H1 (cell line): Measurements from ENCODE around the gene SLC13A3. TPM values are rescaled to one million over a fixed set of nuclear protein-coding genes. Genes with fewer than 3 reads are reported as not detected.
A peak's percentile ranks its signal among the peaks of the same experiment; 100 is the strongest.

Experiments
- CTCF ChIA-PET: fragments of 300-600 bp; sonication (Branson Sonifier 250); formaldehyde crosslinking; loops from one replicate; lab custom pipeline; 2021; ENCODE audit not compliant: partially characterized antibody; lab: Charles Lee
- POLR2A ChIA-PET: fragments of 300-600 bp; sonication (Branson Sonifier 250); formaldehyde crosslinking; loops from one replicate; lab custom pipeline; 2021; ENCODE audit warnings: inconsistent platforms; ENCODE audit not compliant: partially characterized antibody; lab: Charles Lee
- DNase-seq, 2 experiments: peaks; one replicate each; pipeline versions ENCODE4 v3.0.0 to v3.0.0-alpha.2; 2010 to 2022; ENCODE audit warnings: low spot score in 2 of 2, low read depth in 1 of 2, mixed read lengths in 1 of 2
- FAIRE-seq: peaks from 2 replicates; lab custom pipeline; 2011; peaks lifted over from hg19 to GRCh38; lab: Jason Lieb, UNC
- H2AFZ ChIP-seq: 2 replicates; pipeline ENCODE4 v1.8.1; 2012; ENCODE audit warnings: low read length, inconsistent platforms
- H2AK5ac ChIP-seq: 2 replicates; pipeline ENCODE4 v1.6.1; 2013; ENCODE audit warnings: low read depth, low read length
- H2BK120ac ChIP-seq: replicated peaks from 2 replicates; pipeline ENCODE3; 2013; ENCODE audit warnings: low read depth, low read length, inconsistent platforms
- H2BK12ac ChIP-seq: 2 replicates; pipeline ENCODE4 v1.6.1; 2013; ENCODE audit warnings: low read depth, low read length
- H2BK15ac ChIP-seq: 2 replicates; pipeline ENCODE4 v1.6.1; 2013; ENCODE audit warnings: low read length
- H2BK20ac ChIP-seq: 2 replicates; pipeline ENCODE4 v1.6.1; 2013; ENCODE audit warnings: low read length
- H2BK5ac ChIP-seq: 2 replicates; pipeline ENCODE4 v1.6.1; 2013; ENCODE audit warnings: low read depth, low read length
- H3K14ac ChIP-seq: 2 replicates; pipeline ENCODE4 v1.6.1; 2013; ENCODE audit warnings: inconsistent platforms; ENCODE audit not compliant: insufficient read length
- H3K18ac ChIP-seq: 2 replicates; pipeline ENCODE4 v1.6.1; 2013; ENCODE audit warnings: low read length; ENCODE audit errors: extremely low read depth
- H3K23ac ChIP-seq: 2 replicates; pipeline ENCODE4 v1.6.1; 2013; ENCODE audit warnings: inconsistent platforms; ENCODE audit not compliant: insufficient read length
- H3K23me2 ChIP-seq: 2 replicates; pipeline ENCODE4 v1.6.1; 2013; ENCODE audit warnings: low read depth, low read length
- H3K27ac ChIP-seq: 2 replicates; pipeline ENCODE4 v1.6.1; 2011; ENCODE audit warnings: low read depth, low read length, inconsistent platforms
- H3K27me3 ChIP-seq, 4 experiments: replicated peaks in 1 of 4; 1 replicate in 1 of 4; 2 replicates in 3 of 4; pipeline versions ENCODE4 v1.6.1 to v1.8.1; 2011 to 2013; ENCODE audit warnings: low read length in 3 of 4, mild to moderate bottlenecking in 3 of 4, inconsistent platforms in 2 of 4, mixed read lengths in 2 of 4, moderate library complexity in 1 of 4; ENCODE audit not compliant: control insufficient read depth in 3 of 4, insufficient read depth in 3 of 4; ENCODE audit errors: extremely low read depth in 1 of 4
- H3K36me3 ChIP-seq, 4 experiments: 2 replicates each; pipeline versions ENCODE4 v1.6.1 to v1.8.1; 2011 to 2013; ENCODE audit warnings: mild to moderate bottlenecking in 4 of 4, low read length in 3 of 4, moderate library complexity in 2 of 4, control low read depth in 1 of 4, inconsistent platforms in 1 of 4; ENCODE audit not compliant: insufficient read depth in 4 of 4, control insufficient read depth in 2 of 4
- H3K4ac ChIP-seq: replicated peaks from 2 replicates; pipeline ENCODE3; 2013; ENCODE audit warnings: low read length, low read depth, mixed read lengths, inconsistent platforms; ENCODE audit not compliant: insufficient read length
- H3K4me1 ChIP-seq, 4 experiments: replicated peaks in 1 of 4; 1 replicate in 1 of 4; 2 replicates in 3 of 4; pipeline versions ENCODE4 v1.6.1 to v1.8.1; 2011 to 2013; ENCODE audit warnings: low read length in 3 of 4, inconsistent platforms in 2 of 4, mixed read lengths in 1 of 4; ENCODE audit not compliant: insufficient read depth in 4 of 4, control insufficient read depth in 3 of 4
- H3K4me2 ChIP-seq, 2 experiments: 2 replicates each; pipeline versions ENCODE4 v1.6.1 to v1.8.1; 2011 to 2013; ENCODE audit warnings: low read depth in 2 of 2, low read length in 2 of 2, control low read depth in 1 of 2, inconsistent platforms in 1 of 2, mild to moderate bottlenecking in 1 of 2; ENCODE audit not compliant: insufficient read depth in 1 of 2
- H3K4me3 ChIP-seq, 4 experiments: fragments of 200-600, 300-600 bp in 1 of 4; sonication (generic), shearing (Covaris generic), sonication (Bioruptor Twin) in 1 of 4; 2 replicates each; pipeline versions ENCODE4 v1.5.1 to v1.8.1; 2011 to 2016; ENCODE audit warnings: low read length in 4 of 4, low read depth in 3 of 4, control low read depth in 2 of 4, inconsistent platforms in 2 of 4, mild to moderate bottlenecking in 2 of 4, mixed read lengths in 1 of 4, moderate library complexity in 1 of 4; ENCODE audit not compliant: insufficient read depth in 2 of 4; ENCODE audit errors: extremely low read depth in 1 of 4
- H3K56ac ChIP-seq: replicated peaks from 2 replicates; pipeline ENCODE3; 2013; ENCODE audit warnings: low read depth, mild to moderate bottlenecking, mixed read lengths, low read length, inconsistent platforms; ENCODE audit not compliant: insufficient read length
- H3K79me1 ChIP-seq: 2 replicates; pipeline ENCODE4 v1.6.1; 2013; ENCODE audit warnings: low read depth, low read length, control low read depth
- H3K79me2 ChIP-seq, 2 experiments: 2 replicates each; pipeline versions ENCODE4 v1.6.1 to v1.8.1; 2012 to 2013; ENCODE audit warnings: low read length in 2 of 2, mild to moderate bottlenecking in 2 of 2, inconsistent platforms in 1 of 2; ENCODE audit not compliant: insufficient read depth in 2 of 2, control insufficient read depth in 1 of 2
- H3K9ac ChIP-seq, 4 experiments: replicated peaks in 1 of 4; 1 replicate in 1 of 4; 2 replicates in 3 of 4; pipeline versions ENCODE4 v1.6.1 to v1.8.1; 2011 to 2013; ENCODE audit warnings: low read depth in 3 of 4, low read length in 3 of 4, control low read depth in 2 of 4, mild to moderate bottlenecking in 2 of 4, moderate library complexity in 2 of 4, inconsistent platforms in 1 of 4; ENCODE audit errors: extremely low read depth in 1 of 4
- H3K9me3 ChIP-seq, 2 experiments: 2 replicates each; pipeline versions ENCODE4 v1.6.1 to v1.8.1; 2012 to 2013; ENCODE audit warnings: mild to moderate bottlenecking in 2 of 2, moderate library complexity in 2 of 2, control low read depth in 1 of 2, inconsistent platforms in 1 of 2, low read depth in 1 of 2, low read length in 1 of 2, mixed read lengths in 1 of 2; ENCODE audit not compliant: insufficient read depth in 2 of 2
- H4K20me1 ChIP-seq, 2 experiments: replicated peaks in 1 of 2; 2 replicates each; pipeline versions ENCODE3 to v1.8.1; 2011 to 2013; ENCODE audit warnings: inconsistent platforms in 2 of 2, low read length in 2 of 2, mild to moderate bottlenecking in 1 of 2; ENCODE audit not compliant: insufficient read depth in 2 of 2, control insufficient read depth in 1 of 2
- H4K5ac ChIP-seq: 2 replicates; pipeline ENCODE4 v1.6.1; 2013; ENCODE audit warnings: low read length, low read depth, mixed read lengths, inconsistent platforms; ENCODE audit not compliant: insufficient read length
- H4K8ac ChIP-seq: 2 replicates; pipeline ENCODE4 v1.8.0; 2013; ENCODE audit warnings: mild to moderate bottlenecking, moderate library complexity, low read length, inconsistent platforms; ENCODE audit not compliant: insufficient read depth; ENCODE audit errors: extremely low read depth
- H4K91ac ChIP-seq: replicated peaks from 2 replicates; pipeline ENCODE3; 2013; ENCODE audit warnings: low read length, mixed read lengths, inconsistent platforms; ENCODE audit not compliant: insufficient read length
- ASH2L ChIP-seq: fragments of 200-600, 300-600 bp; sonication (generic); IDR thresholded peaks from one replicate; pipeline ENCODE4 v1.7.1; 2017; ENCODE audit warnings: low read length
- ATF3 ChIP-seq: IDR thresholded peaks from 2 replicates; pipeline ENCODE4 v1.6.1; 2011; ENCODE audit warnings: low read depth, mild to moderate bottlenecking, low read length; ENCODE audit not compliant: insufficient read depth
- CHD1 ChIP-seq: IDR thresholded peaks from 2 replicates; pipeline ENCODE4 v1.6.1; 2012; ENCODE audit warnings: low read depth, low read length, improper control_type of control experiment
- CREB1 ChIP-seq: IDR thresholded peaks from 2 replicates; pipeline ENCODE4 v1.6.1; 2012; ENCODE audit warnings: inconsistent platforms
- FOSL1 ChIP-seq: IDR thresholded peaks from 2 replicates; pipeline ENCODE4 v1.6.1; 2011; ENCODE audit warnings: mild to moderate bottlenecking, low read depth, low read length, moderate library complexity; ENCODE audit not compliant: insufficient read depth
- GTF2F1 ChIP-seq: IDR thresholded peaks from 2 replicates; pipeline ENCODE4 v1.6.1; 2012; ENCODE audit warnings: low read depth, low read length, improper control_type of control experiment, borderline replicate concordance
- KDM5A ChIP-seq: fragments of 200-600 bp; IDR thresholded peaks from 2 replicates; pipeline ENCODE4 v1.7.1; 2012; ENCODE audit warnings: mild to moderate bottlenecking, low read length, inconsistent platforms, mixed read lengths
- NRF1 ChIP-seq: IDR thresholded peaks from 2 replicates; pipeline ENCODE4 v1.6.1; 2011; ENCODE audit warnings: mild to moderate bottlenecking, low read depth, low read length, improper control_type of control experiment
- RXRA ChIP-seq: IDR thresholded peaks from 2 replicates; pipeline ENCODE4 v1.6.1; 2011; ENCODE audit warnings: low read depth, mild to moderate bottlenecking, low read length, moderate library complexity; ENCODE audit not compliant: insufficient read depth
- SAP30 ChIP-seq: fragments of 300-600 bp; sonication (generic); IDR thresholded peaks from 2 replicates; pipeline ENCODE4 v1.7.1; 2012; ENCODE audit warnings: low read length, moderate library complexity, mild to moderate bottlenecking, inconsistent platforms; ENCODE audit not compliant: insufficient read depth, insufficient replicate concordance
- SP2 ChIP-seq: IDR thresholded peaks from 2 replicates; pipeline ENCODE4 v1.6.1; 2012; ENCODE audit warnings: mild to moderate bottlenecking, low read length, inconsistent platforms
- TAF1 ChIP-seq: IDR thresholded peaks from 2 replicates; pipeline ENCODE4 v1.6.1; 2011; ENCODE audit warnings: mild to moderate bottlenecking, low read depth, low read length
- WGBS, 2 experiments: shearing (Covaris generic) in 1 of 2; methylation state at CpG; one replicate each; pipeline versions ENCODE4 v1.1.6 to v1.1.7; 2013 to 2015; ENCODE audit warnings: low lambda C conversion rate in 2 of 2, mixed read lengths in 2 of 2, inconsistent platforms in 1 of 2, low coverage in 1 of 2, missing lambda C conversion rate in 1 of 2; ENCODE audit not compliant: insufficient replicate concordance in 2 of 2, insufficient coverage in 1 of 2, insufficient read length in 1 of 2; ENCODE audit errors: extremely low coverage in 1 of 2, missing lambda C conversion rate in 1 of 2; 5-methylcytosine and 5-hydroxymethylcytosine counted together
- polyA plus RNA-seq, 7 experiments: library from polyadenylated mRNA; depleted of rRNA in 3 of 7; stranded (reverse) in 5 of 7; unstranded in 2 of 7; fragments of >200 nt in 5 of 7; fragments of 200-250 nt in 2 of 7; gene quantifications; 1 replicate in 5 of 7; 2 replicates in 1 of 7; 4 replicates in 1 of 7; pipeline versions ENCODE4 v1.2.1 to v1.2.3, GENCODE V29; 2011 to 2013; ENCODE audit warnings: missing spikeins in 2 of 7, mixed read lengths in 2 of 7
- total RNA-seq: library from RNA; stranded (reverse); fragmentation: NEBNext Ultra II Directional; extraction: Animal tissue kit (Norgen Biotek cat#: 25700); gene quantifications from 2 replicates; pipeline ENCODE4 v1.2.1, GENCODE V29; 2021

Gene SLC13A3
- total and polyA plus RNA-seq, 2 of the 8 experiments (the other 6 are each of a cell fraction or from before 2014, with no cell fraction given): 9.4 to 12.6 TPM

- WGBS, 2 experiments: 1% methylated on average over 60 of the region's 71 CpGs; no CpG with 5 or more reads in 1 of the 2 experiments
- Histone ChIP-seq H3K4me3 (peak within 1 kb of the TSS; percentile 81 to 93 (median 87)), H3K79me1 (0 out of 2 replicates have a peak, but pooled peaks cover 6% of the 10 kb centered on the region), H3K56ac (peak within 1 kb of the TSS; percentile 81), H3K18ac (peak within 1 kb of the TSS; percentile 88), H3K4me1 (peaks cover 0 to 8% (median 3%) of the 10 kb centered on the region in 4 experiments; a peak in 4 of 7 replicates), H3K79me2 (peaks cover 10 to 42% of the 10 kb centered on the region in 2 experiments), H3K23ac (no peak within 1 kb of the TSS), H4K5ac (peak within 1 kb of the TSS; percentile 93), H4K91ac (no peak within 1 kb of the TSS), H2BK20ac (no peak within 1 kb of the TSS), H2BK12ac (no peak within 1 kb of the TSS), H3K9ac (peak within 1 kb of the TSS; percentile 90 to 99 (median 94)), H2AK5ac (0 out of 2 replicates have a peak within 1 kb of the TSS, but pooled peaks have one; percentile 41), H4K8ac (peak within 1 kb of the TSS; percentile 92), H2BK120ac (no peak within 1 kb of the TSS), H2BK15ac (no peak within 1 kb of the TSS), H2BK5ac (peak within 1 kb of the TSS; percentile 89), H3K4me2 (peak within 1 kb of the TSS; percentile 84 to 85), H3K14ac (no peak within 1 kb of the TSS), H3K4ac (peak within 1 kb of the TSS; percentile 28), H2AFZ (peak within 1 kb of the TSS; percentile 89; the same call in 1 of the 2 replicates), H3K27ac (peak within 1 kb of the TSS; percentile 87), H4K20me1 (no peaks in the 10 kb centered on the region), H3K23me2 (peaks cover 6% of the 10 kb centered on the region), H3K9me3 (no peaks in the 10 kb centered on the region; a peak in 1 of 4 replicates), H3K27me3 (no peaks in the 10 kb centered on the region), H3K36me3 (peaks cover 2 to 25% (median 13%) of the 10 kb centered on the region in 4 experiments; a peak in 5 of 8 replicates)
- DNase-seq (peak; percentile 96 to 100), FAIRE-seq (peak; percentile 91)
- POLR2A ChIA-PET: interaction anchor here (0.5 to 3.4 kb wide), 9 partner anchors 8 to 1315 kb away, joined by 3 to 16 read pairs (median 3); partner anchors contain the start of gene ZNF334
- CTCF ChIA-PET: interaction anchor here (1.3 to 2.2 kb wide), 3 partner anchors 9 to 132 kb away, joined by 3 to 8 read pairs (median 4); no protein-coding TSS in a partner anchor
- TF ChIP-seq FOSL1: no peak
- TF ChIP-seq RXRA: no peak
- no peak for TF ChIP-seq CHD1
- no peak for TF ChIP-seq SP2
- TF ChIP-seq ATF3: no peak
- peak; percentile 95 for TF ChIP-seq TAF1
- peak; percentile 68; the same call in 1 of the 2 replicates for TF ChIP-seq GTF2F1
- TF ChIP-seq KDM5A: peak; percentile 56; the same call in 1 of the 2 replicates
- no peak for TF ChIP-seq NRF1
- TF ChIP-seq CREB1: peak; percentile 22
- no peak for TF ChIP-seq SAP30
- TF ChIP-seq ASH2L: peak; percentile 70
Measured at GRCh38 chr20:46689082-46689753, 38.0 kb upstream of the SLC13A3 start, which contains the start of gene TP53RK. Gene TP53RK (minus strand): TSS chr20:46689444. CDS start chr20:46689414, 30 bp downstream.
